Fibroblast of the aortic adventitia (primary cell): ENCODE measurements around the gene CA5A. TPM values are rescaled to one million over a fixed set of nuclear protein-coding genes. Genes with fewer than 3 reads are reported as not detected.
A peak's percentile ranks its signal among the peaks of the same experiment; 100 is the strongest.
"Not testable (repeated sequence)": the region's sequence is repeated elsewhere in the genome, so short reads cannot be mapped to it uniquely, and the experiment has no call there.

Source experiments
- DNase-seq: peaks from one replicate; pipeline ENCODE4 v3.0.0-alpha.2; 2010; ENCODE audit warnings: low read depth
- H3K4me3 ChIP-seq: 2 replicates; pipeline ENCODE4 v1.5.1; 2011; ENCODE audit warnings: low read depth, mild to moderate bottlenecking, control low read depth, low read length, moderate library complexity
- total RNA-seq: library from RNA; depleted of rRNA; stranded (reverse); fragments of >200 nt; gene quantifications from 2 replicates; pipeline ENCODE4 v1.2.3, GENCODE V29; 2012; ENCODE audit warnings: low replicate concordance
- TF ChIP-seq, protein P1 (sequence below): IDR thresholded peaks from 2 replicates; pipeline ENCODE4 v1.5.1; 2011; ENCODE audit warnings: mild to moderate bottlenecking, low read length, control low read depth, inconsistent platforms; ENCODE audit not compliant: insufficient read depth

Gene CA5A
- total RNA-seq, 1 donor, result not detected

DNA sequence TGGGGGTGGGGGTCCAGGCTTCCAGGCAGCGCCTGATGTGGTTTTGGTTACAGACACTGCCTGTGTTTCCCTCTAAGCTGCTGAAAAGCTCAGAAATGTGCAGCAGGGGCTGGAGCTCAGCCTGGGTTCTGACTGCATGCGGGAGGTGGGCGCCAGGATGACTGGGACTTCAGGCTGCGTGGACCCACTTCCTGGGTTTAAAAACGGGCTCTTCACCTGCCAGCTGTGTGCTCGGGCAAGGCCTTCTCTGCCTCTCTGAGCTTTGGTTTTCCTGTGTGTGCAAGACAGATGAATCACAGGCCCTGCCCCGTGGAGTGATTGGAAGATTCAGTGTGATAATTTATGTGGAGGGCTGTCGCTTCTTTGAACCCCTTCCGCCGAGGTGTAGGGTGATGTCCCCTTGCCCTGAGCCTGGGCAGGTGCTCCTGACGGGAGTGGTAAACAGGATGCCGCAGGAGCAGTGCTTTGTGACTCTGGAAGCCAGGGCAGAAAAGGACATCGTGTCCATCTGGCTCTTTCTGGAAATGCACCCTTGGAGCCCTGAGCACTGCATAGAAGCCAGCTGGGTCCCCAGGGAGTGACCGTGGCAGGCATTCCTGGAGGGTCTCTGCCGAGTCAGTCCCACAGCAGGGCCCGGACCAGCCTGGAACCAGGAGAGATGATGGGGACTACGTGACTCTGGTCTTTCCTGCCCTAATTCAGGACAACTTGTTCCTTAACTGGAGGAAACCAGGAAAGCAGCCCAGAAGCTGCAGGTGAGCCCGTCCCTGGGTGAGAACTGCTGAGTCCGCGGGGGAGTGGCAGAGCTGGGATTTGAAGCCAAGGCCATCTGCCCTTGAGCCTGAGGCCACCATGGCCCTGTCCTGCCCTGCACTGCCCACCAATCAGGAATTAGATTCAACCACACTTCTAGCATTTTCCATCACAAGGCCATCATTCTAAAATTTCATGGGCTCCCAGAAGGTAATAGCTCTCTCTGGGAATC lies 38.5 kb downstream of the CA5A start:
- H3K4me3 ChIP-seq, result no peak overlapping the region
- TF ChIP-seq, protein P1, sequence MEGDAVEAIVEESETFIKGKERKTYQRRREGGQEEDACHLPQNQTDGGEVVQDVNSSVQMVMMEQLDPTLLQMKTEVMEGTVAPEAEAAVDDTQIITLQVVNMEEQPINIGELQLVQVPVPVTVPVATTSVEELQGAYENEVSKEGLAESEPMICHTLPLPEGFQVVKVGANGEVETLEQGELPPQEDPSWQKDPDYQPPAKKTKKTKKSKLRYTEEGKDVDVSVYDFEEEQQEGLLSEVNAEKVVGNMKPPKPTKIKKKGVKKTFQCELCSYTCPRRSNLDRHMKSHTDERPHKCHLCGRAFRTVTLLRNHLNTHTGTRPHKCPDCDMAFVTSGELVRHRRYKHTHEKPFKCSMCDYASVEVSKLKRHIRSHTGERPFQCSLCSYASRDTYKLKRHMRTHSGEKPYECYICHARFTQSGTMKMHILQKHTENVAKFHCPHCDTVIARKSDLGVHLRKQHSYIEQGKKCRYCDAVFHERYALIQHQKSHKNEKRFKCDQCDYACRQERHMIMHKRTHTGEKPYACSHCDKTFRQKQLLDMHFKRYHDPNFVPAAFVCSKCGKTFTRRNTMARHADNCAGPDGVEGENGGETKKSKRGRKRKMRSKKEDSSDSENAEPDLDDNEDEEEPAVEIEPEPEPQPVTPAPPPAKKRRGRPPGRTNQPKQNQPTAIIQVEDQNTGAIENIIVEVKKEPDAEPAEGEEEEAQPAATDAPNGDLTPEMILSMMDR, result no peak
- no peak for DNase-seq

GRCh38 chr16:87896924-87897520 lies 39.3 kb downstream of the CA5A start:
- DNase-seq, result not testable (repeated sequence)

DNA sequence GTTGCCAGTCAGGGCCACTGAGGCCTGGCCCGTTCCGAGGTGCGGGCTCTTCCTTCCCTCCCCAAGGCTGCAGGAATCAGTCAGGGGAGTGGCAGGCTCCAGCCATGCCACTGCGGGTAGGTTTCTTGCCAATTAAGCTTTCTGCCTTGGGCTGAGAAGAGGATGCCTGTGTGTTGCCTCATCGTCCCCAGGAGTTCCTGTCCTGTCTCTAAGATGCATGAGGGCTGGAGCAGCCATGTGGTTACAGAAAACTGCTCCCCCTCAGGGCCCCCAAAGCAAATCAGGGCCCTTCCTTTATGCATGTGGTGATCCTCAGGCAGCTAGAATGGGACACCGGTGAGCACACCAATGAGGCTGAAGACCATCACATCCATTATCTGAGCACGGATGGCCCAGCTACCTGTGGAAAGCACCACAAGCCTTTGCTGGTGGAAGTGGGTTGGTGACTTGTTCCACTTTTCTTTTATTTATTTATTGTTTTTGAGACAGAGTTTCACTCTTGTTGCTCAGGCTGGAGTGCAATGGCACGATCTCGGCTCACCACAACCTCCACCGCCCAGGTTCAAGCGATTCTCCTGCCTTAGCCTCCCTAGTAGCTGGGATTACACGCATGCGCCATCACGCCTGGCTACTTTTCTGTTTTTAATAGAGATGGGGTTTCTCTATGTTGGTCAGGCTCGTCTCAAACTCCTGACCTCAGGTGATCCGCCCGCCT lies 40.0 kb downstream of the CA5A start:
- H3K4me3 ChIP-seq, DNase-seq: not testable (repeated sequence)

More at GRCh38 chr16:87896924-87897520, 39.3 kb downstream of the CA5A start:
- H3K4me3 ChIP-seq, result not testable (repeated sequence)

DNA sequence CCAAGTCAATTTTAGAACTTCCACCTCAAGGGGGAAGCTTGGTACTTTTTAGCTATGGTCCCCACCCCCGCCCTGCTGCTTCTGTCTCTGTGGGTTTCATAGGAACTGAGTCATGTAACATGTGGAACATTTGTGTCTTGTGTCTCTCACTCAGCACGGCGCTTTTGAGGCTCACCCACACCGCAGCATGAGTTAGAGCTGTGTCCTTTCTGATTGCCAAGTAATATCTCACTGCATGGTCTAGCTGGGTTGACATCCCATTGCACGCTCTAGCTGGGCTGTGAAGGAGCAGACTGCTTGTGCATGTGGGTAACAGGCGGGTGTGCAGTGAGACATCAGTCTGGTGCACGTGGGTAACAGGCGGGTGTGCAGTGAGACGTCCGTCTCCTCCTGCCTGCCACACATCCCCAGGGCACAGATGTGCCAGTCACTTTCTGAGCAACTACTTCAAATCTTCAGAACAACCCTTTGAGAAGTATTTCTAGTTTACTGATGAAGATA lies 40.6 kb downstream of the CA5A start:
- TF ChIP-seq, protein P1, result no peak
- H3K4me3 ChIP-seq, result no peak overlapping the region
- no peak for DNase-seq

DNA sequence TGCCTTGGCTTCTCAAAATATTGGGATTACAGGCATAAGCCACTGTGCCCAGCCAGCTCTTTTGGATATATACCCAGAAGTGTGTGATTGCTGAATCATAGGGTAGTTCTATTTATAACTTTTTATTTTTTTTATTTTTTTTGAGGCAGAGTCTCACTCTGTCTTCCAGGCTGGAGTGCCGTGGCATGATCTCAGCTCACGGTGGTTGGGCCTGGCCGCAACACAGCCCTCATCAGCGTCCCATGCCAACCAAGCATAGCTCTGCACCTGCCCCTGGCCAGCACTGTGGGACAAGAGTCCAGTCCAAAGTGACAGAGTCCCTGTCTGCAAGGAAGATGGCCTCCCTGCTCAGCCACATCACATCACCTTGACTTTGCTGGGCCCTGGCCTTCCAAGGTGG lies 42.3 kb downstream of the CA5A start:
- H3K4me3 ChIP-seq, result not testable (repeated sequence)
- peak; percentile 22 for DNase-seq

- no peak overlapping the region for H3K4me3 ChIP-seq
- DNase-seq, result no peak
- TF ChIP-seq, protein P1, result no peak
Measured at GRCh38 chr16:87891764-87892163, 44.6 kb downstream of the CA5A start.

- not testable (repeated sequence) for DNase-seq, H3K4me3 ChIP-seq
Measured at GRCh38 chr16:87889762-87890161, 46.6 kb downstream of the CA5A start.

- DNase-seq, H3K4me3 ChIP-seq: not testable (repeated sequence)
Measured at GRCh38 chr16:87888346-87888745, 48.0 kb downstream of the CA5A start.

GRCh38 chr16:87887931-87888330 lies 48.4 kb downstream of the CA5A start:
- H3K4me3 ChIP-seq, DNase-seq: not testable (repeated sequence)

- not testable (repeated sequence) for H3K4me3 ChIP-seq, DNase-seq
Measured at GRCh38 chr16:87885371-87885967, 50.9 kb downstream of the CA5A start.
